Left forelimb (tissue), 1 donor: ENCODE measurements around the gene MYO18A.

ENCODE experiments used
- DNase-seq: peaks from one replicate; pipeline ENCODE4 v3.0.0-alpha.2; 2018; ENCODE audit warnings: low spot score

The MYO18A gene

GRCh38 chr17:29080323-29080722 lies 99.9 kb downstream of the MYO18A start:
- no peak for DNase-seq

- DNase-seq: no peak
Measured at GRCh38 chr17:29079887-29080286, 100.3 kb downstream of the MYO18A start.

- DNase-seq: no peak
Measured at GRCh38 chr17:29079433-29079832, 100.8 kb downstream of the MYO18A start.

- DNase-seq: no peak
Measured at GRCh38 chr17:29078183-29079045, 101.8 kb downstream of the MYO18A start.

- DNase-seq: no peak
Measured at GRCh38 chr17:29077320-29077719, 102.9 kb downstream of the MYO18A start.

GRCh38 chr17:29076722-29077121 lies 103.5 kb downstream of the MYO18A start:
- no peak for DNase-seq

- no peak for DNase-seq
Measured at GRCh38 chr17:29076087-29076486, 104.1 kb downstream of the MYO18A start.

- no peak for DNase-seq
Measured at GRCh38 chr17:29074488-29074887, 105.7 kb downstream of the MYO18A start.

GRCh38 chr17:29073520-29073919 lies 106.7 kb downstream of the MYO18A start:
- DNase-seq: no peak

GRCh38 chr17:29073045-29073444 lies 107.2 kb downstream of the MYO18A start:
- DNase-seq: no peak

- no peak for DNase-seq
Measured at GRCh38 chr17:29071303-29071702, 108.9 kb downstream of the MYO18A start.

- DNase-seq: no peak
Measured at GRCh38 chr17:29070781-29071180, 109.4 kb downstream of the MYO18A start.

GRCh38 chr17:29070308-29070707 lies 109.9 kb downstream of the MYO18A start:
- no peak for DNase-seq

GRCh38 chr17:29069526-29070041 lies 110.6 kb downstream of the MYO18A start:
- DNase-seq: no peak

GRCh38 chr17:29068818-29069217 lies 111.4 kb downstream of the MYO18A start:
- DNase-seq: no peak

- no peak for DNase-seq
Measured at GRCh38 chr17:29066606-29067005, 113.6 kb downstream of the MYO18A start.

GRCh38 chr17:29066047-29066446 lies 114.2 kb downstream of the MYO18A start:
- DNase-seq: no peak

- DNase-seq: no peak
Measured at GRCh38 chr17:29063992-29064391, 116.2 kb downstream of the MYO18A start.

- DNase-seq: no peak
Measured at GRCh38 chr17:29062215-29062614, 118.0 kb downstream of the MYO18A start.

- DNase-seq: no peak
Measured at GRCh38 chr17:29061036-29061435, 119.2 kb downstream of the MYO18A start.

GRCh38 chr17:29060475-29060874 lies 119.7 kb downstream of the MYO18A start:
- DNase-seq: no peak

- DNase-seq: no peak
Measured at GRCh38 chr17:29059281-29059680, 120.9 kb downstream of the MYO18A start.

- DNase-seq: no peak
Measured at GRCh38 chr17:29058391-29058790, 121.8 kb downstream of the MYO18A start.

- DNase-seq: no peak
Measured at GRCh38 chr17:29057361-29057760, 122.8 kb downstream of the MYO18A start.
